SU-DHL-6 (cell line): ENCODE measurements around the gene SH3PXD2A.

Experiments
- H2AFZ ChIP-seq: fragments of 200-600 bp; sonication (generic); 2 replicates; pipeline ENCODE4 v1.6.1; 2014; ENCODE audit warnings: low read depth, mild to moderate bottlenecking, moderate library complexity, mixed read lengths, antibody characterized with exemption, low read length; ENCODE audit not compliant: severe bottlenecking
- H3F3A ChIP-seq: fragments of 200-600 bp; shearing (Covaris generic); 2 replicates; pipeline ENCODE4 v1.6.0; 2016; ENCODE audit warnings: antibody characterized with exemption, mild to moderate bottlenecking; ENCODE audit not compliant: insufficient read depth
- H3K27ac ChIP-seq: fragments of 200-600 bp; sonication (generic); 2 replicates; pipeline ENCODE4 v1.5.1; 2016; ENCODE audit warnings: low read depth, mild to moderate bottlenecking, low read length, moderate library complexity, mixed read lengths
- H3K27me3 ChIP-seq: fragments of 200-600 bp; sonication (generic), shearing (Covaris generic); 2 replicates; pipeline ENCODE4 v1.6.0; 2014; ENCODE audit warnings: mild to moderate bottlenecking, low read length
- H3K36me3 ChIP-seq: fragments of 200-600 bp; sonication (generic); 2 replicates; pipeline ENCODE4 v1.6.1; 2014; ENCODE audit warnings: mild to moderate bottlenecking, low read length, mixed read lengths
- H3K4me2 ChIP-seq: fragments of 300-600, 200-600 bp; shearing (Covaris generic), sonication (generic); 2 replicates; pipeline ENCODE4 v1.6.0; 2014; ENCODE audit warnings: low read length, low read depth, mild to moderate bottlenecking; ENCODE audit not compliant: poor library complexity, severe bottlenecking
- H3K4me3 ChIP-seq: fragments of 200-600 bp; sonication (generic); 2 replicates; pipeline ENCODE4 v1.5.1; 2014; ENCODE audit warnings: antibody characterized with exemption, low read length, mild to moderate bottlenecking, mixed read lengths; ENCODE audit not compliant: insufficient read depth, poor library complexity, severe bottlenecking
- H3K79me2 ChIP-seq: fragments of 200-600 bp; sonication (generic); 2 replicates; pipeline ENCODE4 v1.6.1; 2014; ENCODE audit warnings: mild to moderate bottlenecking, low read length, moderate library complexity; ENCODE audit not compliant: insufficient read depth
- H3K9ac ChIP-seq: fragments of 200-600 bp; sonication (generic); 2 replicates; pipeline ENCODE4 v1.7.0; 2014; ENCODE audit warnings: mild to moderate bottlenecking, low read length
- H3K9me2 ChIP-seq: fragments of 200-600 bp; sonication (generic); replicated peaks from 2 replicates; pipeline ENCODE4 v1.6.1; 2014; ENCODE audit warnings: low read length; ENCODE audit not compliant: insufficient read depth
- H3K9me3 ChIP-seq: fragments of 200-600 bp; sonication (generic); 2 replicates; pipeline ENCODE4 v1.6.1; 2014; ENCODE audit warnings: low read length, mixed read lengths; ENCODE audit not compliant: insufficient read depth
- H4K20me1 ChIP-seq: fragments of 200-600 bp; sonication (generic); 2 replicates; pipeline ENCODE4 v1.6.1; 2014; ENCODE audit warnings: low read depth, mild to moderate bottlenecking, antibody characterized with exemption, low read length, moderate library complexity, mixed read lengths
- CTCF ChIP-seq: fragments of 200-600 bp; sonication (generic); IDR thresholded peaks from one replicate; pipeline ENCODE4 v1.5.1; 2017; ENCODE audit warnings: antibody characterized with exemption, mild to moderate bottlenecking, low read length, moderate library complexity; ENCODE audit not compliant: insufficient read depth, poor library complexity, severe bottlenecking
- EZH2phosphoT487 ChIP-seq: fragments of 200-600 bp; sonication (generic), shearing (Covaris generic); conservative IDR thresholded peaks from 2 replicates; pipeline ENCODE4 v1.6.1; 2018; ENCODE audit warnings: mild to moderate bottlenecking, antibody characterized with exemption, low read length, moderate library complexity, mixed read lengths

The SH3PXD2A gene

DNA sequence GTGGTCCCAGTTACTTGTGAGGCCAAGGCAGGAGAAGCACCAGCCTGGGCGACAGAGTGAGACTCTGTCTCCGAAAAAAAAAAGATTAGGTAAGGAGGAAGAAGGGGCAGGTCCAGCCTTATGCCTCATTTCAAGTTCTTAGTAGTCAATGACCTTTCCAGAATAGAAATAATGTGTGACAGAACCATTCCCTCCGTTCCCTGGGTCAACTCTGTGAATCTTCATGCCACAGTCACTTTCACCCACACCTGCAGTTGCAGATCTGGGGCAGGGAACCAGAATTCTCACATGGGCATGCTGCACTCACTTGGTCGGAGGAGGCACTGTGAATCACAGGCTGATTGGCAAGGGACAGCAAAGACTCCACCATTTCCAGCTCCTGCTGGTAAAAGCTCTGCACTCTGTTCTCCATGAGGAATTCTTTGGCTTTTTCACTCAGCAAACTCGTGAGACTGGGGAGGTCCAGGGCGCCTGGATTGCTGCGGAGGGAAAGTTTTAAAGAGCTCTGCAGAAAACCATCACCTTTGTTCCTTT, 41.9 kb upstream of the SH3PXD2A start:
- H3K9ac ChIP-seq, result no peak overlapping the region
- H3K27ac ChIP-seq, result no peak overlapping the region
- no peaks in the 10 kb centered on the region for H4K20me1 ChIP-seq
- TF ChIP-seq CTCF, result no peak
- no peak for TF ChIP-seq EZH2phosphoT487
- no peaks in the 10 kb centered on the region for H3K79me2 ChIP-seq
- no peak overlapping the region for H2AFZ ChIP-seq
- H3K9me2 ChIP-seq, result no peaks in the 10 kb centered on the region
- no peaks in the 10 kb centered on the region for H3K9me3 ChIP-seq
- H3K4me3 ChIP-seq, result no peak overlapping the region
- H3K36me3 ChIP-seq, result no peaks in the 10 kb centered on the region
- no peaks in the 10 kb centered on the region for H3F3A ChIP-seq
- H3K27me3 ChIP-seq, result no peaks in the 10 kb centered on the region
- no peak overlapping the region for H3K4me2 ChIP-seq

DNA sequence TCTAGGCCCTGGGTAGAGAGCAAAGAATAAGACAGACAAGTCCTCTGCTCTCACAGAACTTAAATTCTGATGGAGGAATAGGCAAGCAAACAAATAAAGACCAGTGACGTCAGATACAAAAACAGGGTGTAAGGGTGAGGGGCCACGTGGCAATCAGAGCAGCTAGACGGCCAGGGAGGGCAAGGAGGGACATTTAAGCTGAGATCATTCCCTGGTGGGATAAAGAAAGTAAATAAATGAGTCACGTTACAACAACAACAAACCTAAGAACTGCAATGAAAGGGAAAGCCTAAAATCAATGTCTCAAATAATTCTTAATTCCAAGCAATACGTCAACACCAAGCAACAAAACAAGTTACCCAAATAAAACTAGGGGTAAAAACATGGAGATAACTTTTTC, 40.8 kb upstream of the SH3PXD2A start:
- H3K4me2 ChIP-seq, result no peak overlapping the region
- no peak overlapping the region for H3K4me3 ChIP-seq
- H3K9me3 ChIP-seq, result no peaks in the 10 kb centered on the region
- no peaks in the 10 kb centered on the region for H4K20me1 ChIP-seq
- H3K9ac ChIP-seq, result no peak overlapping the region
- H3K9me2 ChIP-seq, result no peaks in the 10 kb centered on the region
- H2AFZ ChIP-seq, result no peak overlapping the region
- H3K27me3 ChIP-seq, result no peaks in the 10 kb centered on the region
- H3F3A ChIP-seq, result no peaks in the 10 kb centered on the region
- H3K27ac ChIP-seq, result no peak overlapping the region
- H3K79me2 ChIP-seq, result no peaks in the 10 kb centered on the region
- TF ChIP-seq EZH2phosphoT487 (no peak), CTCF (no peak)
- no peaks in the 10 kb centered on the region for H3K36me3 ChIP-seq

DNA sequence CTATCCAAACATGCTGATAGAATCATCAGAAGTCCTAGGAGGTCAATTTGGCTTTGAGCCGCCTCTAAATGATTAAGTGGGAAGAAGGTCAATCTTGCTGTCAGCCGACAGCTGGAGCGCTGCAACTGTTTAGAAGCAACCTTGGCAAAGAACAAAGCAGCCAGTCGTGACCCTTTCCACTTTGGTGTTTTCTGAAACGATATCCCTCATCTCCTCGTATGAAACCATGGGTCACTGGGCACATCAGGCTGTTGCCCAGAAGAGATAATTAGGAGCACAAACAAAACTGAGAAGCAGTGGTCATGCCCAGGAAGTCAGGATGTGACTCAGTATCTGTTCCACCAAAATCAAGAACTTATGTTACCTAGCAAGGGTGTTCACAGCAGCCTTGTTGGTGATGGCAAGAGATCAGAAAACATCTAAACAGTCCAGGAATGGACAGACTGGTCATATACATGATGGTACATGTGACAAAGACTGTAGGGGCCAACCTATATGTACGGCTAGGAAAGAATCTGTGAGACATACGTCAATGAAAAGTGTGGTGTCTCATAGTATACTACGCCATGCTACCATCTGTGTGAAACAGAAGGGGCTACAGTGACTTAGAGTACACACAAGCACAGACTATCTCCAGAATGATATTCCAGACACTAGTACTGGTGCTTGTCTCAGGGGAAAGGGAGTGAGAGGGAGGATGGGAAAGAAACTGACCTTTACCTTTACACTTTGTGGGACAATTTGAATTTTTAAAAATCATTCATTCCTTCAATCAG, 40.2 kb upstream of the SH3PXD2A start:
- Histone ChIP-seq H3K4me3 (no peak overlapping the region), H2AFZ (no peak overlapping the region), H3K9ac (no peak overlapping the region)

More for the DNA sequence above, 40.2 kb upstream of the SH3PXD2A start:
- H3K9me2 ChIP-seq, result no peaks in the 10 kb centered on the region
- H3K27me3 ChIP-seq, result no peaks in the 10 kb centered on the region
- no peaks in the 10 kb centered on the region for H3F3A ChIP-seq
- H3K79me2 ChIP-seq, result no peaks in the 10 kb centered on the region
- H3K9me3 ChIP-seq, result no peaks in the 10 kb centered on the region
- no peaks in the 10 kb centered on the region for H3K36me3 ChIP-seq
- H4K20me1 ChIP-seq, result no peaks in the 10 kb centered on the region
- no peak overlapping the region for H3K27ac ChIP-seq
- H3K4me2 ChIP-seq, result no peak overlapping the region
- no peak for TF ChIP-seq CTCF
- no peak for TF ChIP-seq EZH2phosphoT487
